Prostate gland (tissue), 2 donors: ENCODE measurements around the gene CFAP68. TPM values are rescaled to one million over a fixed set of nuclear protein-coding genes. Genes with fewer than 3 reads are reported as not detected.
A peak's percentile ranks its signal among the peaks of the same experiment; 100 is the strongest.

Experiments used
- DNase-seq: peaks from one replicate; pipeline ENCODE4 v3.0.0-alpha.2; 2019; ENCODE audit warnings: low spot score
- H3K27ac ChIP-seq, 2 donors: fragments of 200-600 bp; sonication (generic); 2 replicates each; pipeline ENCODE4 v1.5.1; 2017 to 2019
- H3K27me3 ChIP-seq: fragments of 200-600 bp; sonication (generic); replicated peaks from 2 replicates; pipeline ENCODE4 v1.5.1; 2019; ENCODE audit not compliant: insufficient read depth
- H3K36me3 ChIP-seq, 2 donors: fragments of 200-600 bp; sonication (generic); 1 replicate in 1 of 2; 2 replicates in 1 of 2; pipeline versions ENCODE4 v1.5.1 to v1.8.1; 2017 to 2019
- H3K4me1 ChIP-seq: fragments of 200-600 bp; sonication (generic); replicated peaks from 2 replicates; pipeline ENCODE4 v1.5.1; 2019
- H3K4me3 ChIP-seq, 2 donors: fragments of 200-600 bp; sonication (generic); 2 replicates each; pipeline ENCODE4 v1.5.1; 2017 to 2019
- H3K9me3 ChIP-seq: fragments of 200-600 bp; sonication (generic); 2 replicates; pipeline ENCODE4 v1.5.1; 2017
- POLR2A ChIP-seq: fragments of 450-650 bp; IDR thresholded peaks from one replicate; pipeline ENCODE4 v1.6.1; 2016; ENCODE audit warnings: antibody characterized with exemption, mild to moderate bottlenecking
- POLR2AphosphoS5 ChIP-seq: sonication (generic); formaldehyde crosslinking; IDR thresholded peaks from one replicate; pipeline ENCODE4 v1.6.1; 2017; ENCODE audit warnings: antibody characterized with exemption
- WGBS: methylation state at CpG from one replicate; pipeline ENCODE4 v1.1.5; 2018; 5-methylcytosine and 5-hydroxymethylcytosine counted together
- intact Hi-C: fragments of 100-400 bp; cut with DNase I; formaldehyde crosslinking; loops from one replicate; pipeline ENCODE4 v1.14.2; 2022
- total RNA-seq, 2 donors: library from RNA; depleted of rRNA; stranded (reverse); fragments of >200 nt; gene quantifications; one replicate each; pipeline ENCODE4 v1.1.0, GENCODE V29; 2016
- TF ChIP-seq, protein P1 (sequence below), 4 experiments: fragments of 200-600 bp in 2 of 4; fragments of 450-650 bp in 2 of 4; sonication (generic) in 2 of 4; IDR thresholded peaks; 1 replicate in 3 of 4; 2 replicates in 1 of 4; pipeline ENCODE4 v1.5.1; 2016 to 2019; ENCODE audit warnings: antibody characterized with exemption in 4 of 4, mild to moderate bottlenecking in 2 of 4, moderate library complexity in 2 of 4

CFAP68 gene
- total RNA-seq, 2 donors from 2014 or later = 42.2 to 46.2 TPM

GRCh38 chr11:111909378-111909777 lies 30.0 kb downstream of the CFAP68 start:
- Histone ChIP-seq H3K27ac (peak overlapping the region; percentile 92 to 95), H3K27me3 (no peaks in the 10 kb centered on the region), H3K4me1 (peaks cover 14% of the 10 kb centered on the region), H3K4me3 (no peak overlapping the region), H3K9me3 (no peaks in the 10 kb centered on the region), H3K36me3 (no peaks in the 10 kb centered on the region)
- intact Hi-C loops = no loop called here
- WGBS = 54% methylated on average over 5 of the region's 5 CpGs
- no peak for TF ChIP-seq POLR2AphosphoS5
- TF ChIP-seq POLR2A = no peak
- TF ChIP-seq, protein P1, sequence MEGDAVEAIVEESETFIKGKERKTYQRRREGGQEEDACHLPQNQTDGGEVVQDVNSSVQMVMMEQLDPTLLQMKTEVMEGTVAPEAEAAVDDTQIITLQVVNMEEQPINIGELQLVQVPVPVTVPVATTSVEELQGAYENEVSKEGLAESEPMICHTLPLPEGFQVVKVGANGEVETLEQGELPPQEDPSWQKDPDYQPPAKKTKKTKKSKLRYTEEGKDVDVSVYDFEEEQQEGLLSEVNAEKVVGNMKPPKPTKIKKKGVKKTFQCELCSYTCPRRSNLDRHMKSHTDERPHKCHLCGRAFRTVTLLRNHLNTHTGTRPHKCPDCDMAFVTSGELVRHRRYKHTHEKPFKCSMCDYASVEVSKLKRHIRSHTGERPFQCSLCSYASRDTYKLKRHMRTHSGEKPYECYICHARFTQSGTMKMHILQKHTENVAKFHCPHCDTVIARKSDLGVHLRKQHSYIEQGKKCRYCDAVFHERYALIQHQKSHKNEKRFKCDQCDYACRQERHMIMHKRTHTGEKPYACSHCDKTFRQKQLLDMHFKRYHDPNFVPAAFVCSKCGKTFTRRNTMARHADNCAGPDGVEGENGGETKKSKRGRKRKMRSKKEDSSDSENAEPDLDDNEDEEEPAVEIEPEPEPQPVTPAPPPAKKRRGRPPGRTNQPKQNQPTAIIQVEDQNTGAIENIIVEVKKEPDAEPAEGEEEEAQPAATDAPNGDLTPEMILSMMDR (IDR thresholded peaks at IDR 0.05) = no peak
- DNase-seq = no peak

DNA sequence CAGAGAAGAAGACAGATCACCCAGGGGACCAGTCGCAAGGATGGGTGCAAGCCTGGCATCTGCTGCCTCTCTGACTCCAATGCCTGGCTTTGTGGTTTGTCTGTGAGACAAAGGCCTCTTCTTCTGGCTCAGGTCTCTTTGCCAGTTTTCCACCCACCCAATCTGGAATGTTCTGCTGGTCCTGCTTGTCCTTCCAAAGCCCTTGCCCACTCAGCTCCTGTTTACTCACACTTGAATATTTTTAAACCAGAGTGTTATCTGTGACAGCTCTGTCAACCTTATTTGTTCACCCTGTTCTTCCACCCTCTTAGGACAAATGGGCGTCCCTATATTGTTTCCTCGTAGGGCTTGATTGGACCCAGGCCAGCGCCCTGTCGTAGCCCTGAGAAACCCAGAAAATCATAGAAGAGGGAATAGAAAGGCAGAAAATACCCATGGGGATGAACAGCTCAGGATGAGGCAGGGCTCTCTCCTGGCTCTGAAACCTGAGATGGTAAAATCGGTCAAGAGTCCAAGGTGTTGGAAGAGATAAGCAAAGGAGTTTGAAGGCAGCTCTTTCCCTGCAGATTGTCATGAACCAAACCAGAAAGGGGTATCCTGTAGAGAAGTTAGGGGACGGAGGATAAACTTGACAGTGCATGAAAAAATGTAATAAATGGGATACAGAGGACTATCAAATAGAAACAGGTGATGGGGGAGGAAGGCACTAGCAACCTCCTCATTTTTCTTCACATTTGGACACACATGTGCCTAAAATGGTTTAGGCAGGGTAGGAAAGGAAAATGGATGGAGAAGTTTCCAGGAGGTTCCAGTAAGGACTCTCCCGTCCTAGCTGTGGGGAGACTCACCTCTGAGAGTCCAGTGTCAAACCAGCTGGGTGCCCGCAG lies 31.6 kb downstream of the CFAP68 start:
- Histone ChIP-seq H3K4me3 (peak overlapping the region; percentile 31 to 33), H3K4me1 (peaks cover 15% of the 10 kb centered on the region), H3K27ac (peak overlapping the region; percentile 92 to 95), H3K9me3 (no peaks in the 10 kb centered on the region), H3K27me3 (no peaks in the 10 kb centered on the region), H3K36me3 (no peaks in the 10 kb centered on the region)
- TF ChIP-seq POLR2A = no peak
- TF ChIP-seq, protein P1 (IDR thresholded peaks at IDR 0.05) = no peak
- TF ChIP-seq POLR2AphosphoS5 = no peak
- DNase-seq = no peak
- intact Hi-C loops = loop anchor here (1.0 kb wide), 1 partner anchor 32 kb away; the partner anchor contains the start of genes CFAP68 and FDXACB1
- 39% methylated on average over 9 of the region's 9 CpGs for WGBS

DNA sequence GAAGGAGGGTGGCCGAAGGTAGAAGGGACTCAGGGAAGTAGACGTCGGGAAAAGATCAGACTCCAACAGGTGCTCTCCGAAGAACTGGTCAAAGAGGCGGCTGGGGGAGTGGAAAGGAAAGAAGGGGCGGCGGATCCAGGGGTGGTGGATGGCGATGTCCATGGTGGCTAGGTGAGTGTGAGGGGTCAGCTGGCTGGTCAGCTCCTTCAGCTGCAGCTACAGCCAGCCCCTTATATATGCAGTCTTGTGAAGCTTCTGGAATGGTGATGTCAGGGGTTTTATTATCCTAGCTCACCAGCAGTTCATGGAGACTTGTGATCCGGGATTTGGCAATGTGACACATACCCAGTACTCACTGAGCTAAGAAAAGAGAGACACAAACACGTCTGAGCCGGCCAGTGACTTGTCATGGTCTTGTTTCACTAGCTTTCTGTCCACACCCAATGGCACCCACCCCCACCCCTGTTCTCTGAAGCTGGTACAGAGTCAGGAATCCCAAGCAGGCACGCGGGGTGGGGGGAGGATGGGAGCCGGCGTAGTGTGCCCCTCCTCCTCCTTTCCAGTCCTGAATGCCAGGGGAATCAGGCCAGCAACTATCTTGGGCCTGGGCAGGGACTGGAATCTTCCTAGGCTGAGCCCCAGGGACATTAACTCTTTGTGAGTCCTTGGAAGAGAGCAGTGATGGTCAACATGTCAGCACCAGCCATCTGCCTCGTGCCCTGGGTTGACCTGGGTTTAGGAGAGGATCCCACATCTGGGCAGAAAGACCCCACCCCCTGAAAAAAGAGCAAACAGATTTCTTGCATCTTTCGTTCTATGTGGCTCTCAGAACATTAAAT lies 32.4 kb downstream of the CFAP68 start, which contains the start of gene CRYAB:
Gene CRYAB (minus strand): TSS at position 208 of the 839 bp plus-strand sequence. CDS start 46 bp downstream, at position 162.
- peak; percentile 95 for TF ChIP-seq POLR2AphosphoS5
- peak; percentile 57 for TF ChIP-seq POLR2A
- TF ChIP-seq, protein P1 (IDR thresholded peaks at IDR 0.05) = no peak
- peak; percentile 96 for DNase-seq
- no peaks in the 10 kb centered on the region for H3K27me3 ChIP-seq
- WGBS = 24% methylated on average over 17 of the region's 17 CpGs
- H3K4me3 ChIP-seq = peak within 1 kb of the TSS; percentile 31 to 33
- H3K36me3 ChIP-seq = no peaks in the 10 kb centered on the region
- intact Hi-C loops = loop anchor here (1.0 to 2.0 kb wide), 2 partner anchors 32 to 67 kb away; partner anchors contain the start of genes CFAP68 and FDXACB1
- H3K9me3 ChIP-seq = no peaks in the 10 kb centered on the region
- peaks cover 15% of the 10 kb centered on the region for H3K4me1 ChIP-seq
- H3K27ac ChIP-seq = peak within 1 kb of the TSS; percentile 92 to 95

DNA sequence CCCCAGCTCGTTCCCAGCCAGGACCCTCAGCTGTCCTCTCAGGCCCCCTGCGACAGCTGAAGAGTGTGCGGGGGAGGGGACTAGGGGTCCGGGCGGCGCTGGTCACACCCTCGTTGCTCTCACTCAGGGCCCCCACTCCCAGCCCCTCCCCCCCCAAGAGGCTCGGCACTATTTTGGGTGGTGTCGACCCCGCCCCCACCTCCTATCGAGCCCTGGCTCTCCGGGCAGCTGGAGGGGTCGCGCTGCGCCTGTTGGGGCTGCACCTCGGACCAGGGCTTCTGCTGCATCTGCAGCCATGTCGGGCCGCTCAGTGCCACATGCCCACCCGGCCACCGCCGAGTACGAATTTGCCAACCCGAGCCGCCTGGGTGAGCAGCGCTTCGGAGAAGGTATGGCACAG lies 33.2 kb downstream of the CFAP68 start, which contains the start of gene HSPB2:
Gene HSPB2 (plus strand): TSS at position 200 of the 400 bp plus-strand sequence. CDS start 96 bp downstream, at position 296.
- Histone ChIP-seq H3K4me3 (peak within 1 kb of the TSS; percentile 31 to 33), H3K36me3 (no peaks in the 10 kb centered on the region), H3K27ac (peak within 1 kb of the TSS; percentile 92 to 95), H3K4me1 (peaks cover 15% of the 10 kb centered on the region), H3K27me3 (no peaks in the 10 kb centered on the region), H3K9me3 (no peaks in the 10 kb centered on the region)
- intact Hi-C loops = loop anchor here (2.0 kb wide), 1 partner anchor 66 kb away; no protein-coding TSS in a partner anchor
- WGBS = 16% methylated on average over 23 of the region's 26 CpGs
- DNase-seq = no peak
- no peak for TF ChIP-seq POLR2A
- TF ChIP-seq, protein P1 (IDR thresholded peaks at IDR 0.05) = no peak
- no peak for TF ChIP-seq POLR2AphosphoS5
